Right kidney (tissue), 9 donors: Measurements from ENCODE around the gene CDX4.
"Not testable (repeated sequence)": the region's sequence is repeated elsewhere in the genome, so short reads cannot be mapped to it uniquely, and the experiment has no call there.

Experiments
- DNase-seq: peaks from one replicate; pipeline ENCODE4 v3.0.0-alpha.2; 2016
- long read RNA-seq, 8 donors: transcript quantifications; one replicate each; lab custom pipeline, GENCODE V29; 2026

The CDX4 gene, protein sequence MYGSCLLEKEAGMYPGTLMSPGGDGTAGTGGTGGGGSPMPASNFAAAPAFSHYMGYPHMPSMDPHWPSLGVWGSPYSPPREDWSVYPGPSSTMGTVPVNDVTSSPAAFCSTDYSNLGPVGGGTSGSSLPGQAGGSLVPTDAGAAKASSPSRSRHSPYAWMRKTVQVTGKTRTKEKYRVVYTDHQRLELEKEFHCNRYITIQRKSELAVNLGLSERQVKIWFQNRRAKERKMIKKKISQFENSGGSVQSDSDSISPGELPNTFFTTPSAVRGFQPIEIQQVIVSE
- long read RNA-seq, donor 1 = 0 reads
- long read RNA-seq, donor 2 = 0 reads
- long read RNA-seq, donor 3 = 0 reads
- long read RNA-seq, donor 4 = 0 reads
- long read RNA-seq, donor 5 = 0 reads
- long read RNA-seq, donor 6 = 0 reads
- long read RNA-seq, donor 7 = 0 reads
- long read RNA-seq, donor 8 = 0 reads

DNA sequence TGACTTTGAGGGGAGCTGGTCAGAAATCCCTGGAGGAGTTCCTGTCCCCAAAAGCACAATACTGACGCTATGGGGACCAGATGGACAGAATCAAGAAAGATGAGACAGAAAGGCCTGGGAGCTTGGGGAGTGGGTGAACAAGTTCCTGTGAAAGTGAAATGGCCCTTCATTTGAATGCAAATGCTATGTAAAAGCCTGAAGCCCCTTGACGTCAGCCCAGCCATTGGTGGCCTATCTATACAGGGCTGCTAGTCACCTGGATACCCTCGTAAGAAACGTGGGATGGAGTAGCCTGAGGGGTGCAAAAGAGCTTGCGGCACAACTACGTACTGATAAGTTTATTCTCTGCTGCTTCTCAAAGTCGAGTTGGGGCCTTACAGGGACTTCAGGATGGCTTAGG lies at the start of gene CDX4:
Gene CDX4, plus strand, starts transcription at position 223 of the 400 bp plus-strand sequence. CDS start 201 bp downstream, outside the sequence.
- DNase-seq = no peak

GRCh38 chrX:73398185-73398914 lies 48.5 kb upstream of the CDX4 start:
- DNase-seq = no peak

DNA sequence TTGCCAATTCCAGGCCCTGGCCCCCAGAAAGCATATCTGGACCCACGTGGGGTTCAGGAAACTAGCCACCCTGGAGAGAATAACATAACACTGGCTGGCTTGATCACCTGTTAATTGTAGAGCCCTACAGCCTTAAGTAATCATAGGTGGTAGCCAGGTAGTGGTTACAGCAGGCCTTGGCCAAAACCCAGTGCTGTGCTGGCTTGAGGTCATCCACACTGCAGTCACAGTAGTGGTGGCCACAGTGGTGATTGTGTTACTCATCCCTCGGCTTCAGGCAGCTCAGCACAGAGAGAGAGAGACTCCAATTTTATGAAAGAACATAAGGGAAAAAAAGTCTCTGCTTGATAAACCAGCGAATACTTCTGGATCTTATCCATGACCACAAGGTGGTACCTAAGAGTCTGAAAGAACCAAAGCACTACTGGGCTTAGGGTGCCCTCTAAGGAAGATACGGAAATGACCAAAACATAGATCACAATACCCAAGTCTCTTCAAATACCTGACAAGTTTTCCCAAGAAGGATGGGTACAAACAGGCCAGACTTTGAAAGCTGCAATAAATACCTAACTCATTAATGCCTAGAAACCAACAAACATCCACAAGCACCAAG lies 46.6 kb upstream of the CDX4 start:
- DNase-seq = no peak

DNA sequence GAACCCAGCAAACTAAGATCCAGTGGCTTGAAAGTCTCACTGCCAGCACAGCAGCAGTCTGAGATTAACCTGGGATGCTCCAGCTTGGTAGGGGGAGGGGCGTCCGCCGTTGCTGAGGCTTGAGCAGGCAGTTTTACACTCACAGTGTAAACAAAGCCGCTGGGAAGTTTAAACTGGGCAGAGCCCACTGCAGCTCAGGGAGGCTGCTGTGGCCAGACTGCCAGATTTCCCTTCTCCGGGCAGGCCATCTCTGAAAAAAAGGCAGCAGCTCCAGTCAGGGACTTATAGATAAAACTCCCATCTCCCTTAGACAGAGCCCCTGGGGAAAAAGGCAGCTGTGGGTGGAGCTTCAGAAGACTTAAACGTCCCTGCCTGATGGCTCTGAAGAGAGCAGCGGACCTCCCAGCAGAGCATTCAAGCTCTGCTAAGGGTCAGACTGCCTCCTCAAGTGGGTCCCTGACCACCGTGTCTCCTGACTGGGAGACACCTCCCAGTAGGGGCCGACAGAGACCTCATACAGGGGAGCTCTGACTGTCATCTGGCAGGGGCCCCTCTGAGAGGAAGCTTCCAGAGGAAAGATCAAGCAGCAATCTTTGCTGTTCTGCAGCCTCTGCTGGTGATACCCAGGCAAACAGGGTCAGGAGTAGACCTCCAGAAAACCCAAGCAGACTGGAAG lies 45.1 kb upstream of the CDX4 start:
- peak; percentile 19 for DNase-seq

GRCh38 chrX:73412930-73413329 lies 33.9 kb upstream of the CDX4 start:
- DNase-seq = no peak

DNA sequence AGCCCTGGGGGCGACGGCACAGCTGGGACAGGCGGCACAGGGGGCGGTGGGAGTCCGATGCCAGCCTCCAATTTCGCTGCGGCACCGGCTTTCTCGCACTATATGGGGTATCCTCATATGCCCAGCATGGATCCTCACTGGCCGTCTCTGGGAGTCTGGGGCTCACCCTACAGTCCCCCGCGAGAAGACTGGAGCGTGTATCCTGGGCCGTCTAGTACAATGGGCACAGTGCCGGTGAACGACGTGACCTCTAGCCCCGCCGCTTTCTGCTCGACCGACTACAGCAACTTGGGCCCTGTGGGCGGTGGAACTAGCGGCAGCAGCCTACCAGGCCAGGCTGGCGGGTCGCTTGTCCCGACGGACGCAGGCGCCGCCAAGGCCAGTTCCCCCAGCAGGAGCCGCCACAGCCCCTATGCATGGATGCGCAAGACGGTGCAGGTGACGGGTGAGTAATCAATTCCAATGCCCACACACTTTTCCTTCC lies 500 bp downstream of the CDX4 start:
- DNase-seq = no peak

- peak; percentile 10 for DNase-seq
Observed at GRCh38 chrX:73448379-73448778, 1.5 kb downstream of the CDX4 start.

DNA sequence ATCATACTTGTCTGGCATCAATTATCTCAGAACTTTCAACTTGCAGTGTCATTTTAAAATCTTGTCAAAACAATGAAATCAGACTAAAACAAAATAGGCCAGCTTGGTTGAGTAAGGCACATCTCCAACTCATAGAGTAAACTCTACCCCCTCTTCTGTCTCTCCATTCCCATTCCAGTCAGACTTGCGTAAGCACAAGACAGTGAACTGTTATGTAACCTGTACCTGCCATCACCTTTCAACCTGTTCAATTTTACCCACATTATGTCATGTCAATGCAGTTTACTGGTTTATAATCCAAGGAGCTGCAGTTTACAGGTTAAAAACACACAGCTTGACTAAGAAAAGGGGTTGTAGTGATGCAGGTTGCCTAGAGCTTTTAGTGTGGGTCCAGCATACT lies 8.3 kb downstream of the CDX4 start:
- DNase-seq = no peak

- no peak for DNase-seq
Observed at GRCh38 chrX:73457306-73457705, 10.5 kb downstream of the CDX4 start.

- DNase-seq = no peak
Observed at GRCh38 chrX:73468376-73468775, 21.5 kb downstream of the CDX4 start.

DNA sequence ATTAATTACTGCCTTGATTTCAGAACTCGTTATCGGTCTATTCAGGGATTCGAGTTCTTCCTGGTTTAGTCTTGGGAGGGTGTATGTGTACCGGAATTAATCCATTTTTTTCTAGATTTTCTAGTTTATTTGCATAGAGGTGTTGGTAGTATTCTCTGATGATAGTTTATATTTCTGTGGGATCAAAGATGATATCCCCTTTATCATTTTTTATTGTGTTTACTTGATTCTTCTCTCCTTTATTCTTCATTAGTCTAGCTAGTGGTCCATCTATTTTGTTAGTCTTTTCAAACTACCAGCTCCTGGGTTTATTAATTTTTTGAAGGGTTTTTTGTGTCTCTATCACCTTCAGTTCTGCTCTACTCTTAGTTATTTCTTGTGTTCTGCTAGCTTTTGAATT lies 32.1 kb downstream of the CDX4 start:
- no peak for DNase-seq

DNA sequence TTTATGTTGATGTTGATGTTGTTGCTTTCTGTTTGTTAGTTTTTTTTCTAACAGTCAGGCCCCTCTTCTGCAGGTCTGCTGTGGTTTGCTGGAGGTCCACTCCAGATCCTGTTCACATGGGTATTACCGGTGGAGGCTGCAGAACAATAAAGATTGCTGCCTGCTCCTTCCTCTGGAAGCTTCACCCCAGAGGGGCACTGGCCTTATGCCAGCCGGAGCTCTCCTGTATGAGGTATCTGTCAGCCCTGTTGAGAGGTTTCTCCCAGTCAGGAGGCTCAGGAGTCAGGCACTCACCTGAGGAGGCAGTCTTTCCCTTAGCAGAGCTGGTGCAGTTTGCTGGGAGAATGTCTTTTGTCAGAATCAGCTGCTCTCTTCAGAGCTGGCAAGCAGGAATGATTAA lies 34.7 kb downstream of the CDX4 start:
- no peak for DNase-seq

- DNase-seq = no peak
Observed at GRCh38 chrX:73490661-73491060, 43.8 kb downstream of the CDX4 start.

DNA sequence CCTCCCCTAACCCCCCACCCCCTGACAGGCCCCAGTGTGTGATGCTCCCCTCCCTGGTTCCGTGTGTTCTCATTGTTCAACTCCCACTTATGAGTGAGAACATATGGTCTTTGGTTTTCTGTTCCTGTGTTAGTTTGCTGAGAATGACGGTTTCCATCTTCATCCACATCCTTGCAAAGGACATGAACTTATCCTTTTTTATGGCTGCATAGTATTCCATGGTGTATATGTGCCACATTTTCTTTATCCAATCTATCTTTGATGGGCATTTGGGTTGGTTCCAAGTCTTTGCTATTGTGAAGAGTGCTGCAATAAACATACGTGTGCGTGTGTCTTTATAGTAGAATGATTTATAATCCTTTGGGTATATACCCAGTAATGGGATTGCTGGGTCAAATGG lies 45.3 kb downstream of the CDX4 start:
- DNase-seq = not testable (repeated sequence)
